Endothelial cell of umbilical vein (primary cell): ENCODE data around the gene AQP9.

ENCODE experiments used
- EZH2 ChIP-seq: IDR thresholded peaks from 2 replicates; pipeline ENCODE4 v1.6.1; 2012; ENCODE audit warnings: borderline replicate concordance, low read depth, mild to moderate bottlenecking, moderate library complexity, low read length, inconsistent platforms; ENCODE audit not compliant: severe bottlenecking
- FOS ChIP-seq: IDR thresholded peaks from 2 replicates; pipeline ENCODE4 v1.6.1; 2011; ENCODE audit warnings: mild to moderate bottlenecking, low read length, moderate library complexity, borderline replicate concordance; ENCODE audit not compliant: insufficient read depth
- JUN ChIP-seq: IDR thresholded peaks from 2 replicates; pipeline ENCODE4 v1.6.1; 2011; ENCODE audit warnings: borderline replicate concordance, low read depth; ENCODE audit not compliant: insufficient read length, insufficient read depth
- MYC ChIP-seq: IDR thresholded peaks from one replicate; pipeline ENCODE4 v1.6.1; 2011; ENCODE audit warnings: mild to moderate bottlenecking, low read depth, low read length
- POLR2A ChIP-seq: IDR thresholded peaks from 2 replicates; pipeline ENCODE4 v1.6.1; 2012; ENCODE audit warnings: low read depth, mild to moderate bottlenecking, control low read depth, low read length
- POLR2AphosphoS5 ChIP-seq: IDR thresholded peaks from 2 replicates; pipeline ENCODE4 v1.6.1; 2012; ENCODE audit warnings: low read depth, mild to moderate bottlenecking, control low read depth, low read length, moderate library complexity; ENCODE audit not compliant: insufficient read depth
- TF ChIP-seq, protein P1 (sequence below), 2 donors: IDR thresholded peaks; 1 replicate in 1 of 2; 2 replicates in 1 of 2; pipeline ENCODE4 v1.5.1; 2011; ENCODE audit warnings: low read length in 2 of 2, mild to moderate bottlenecking in 2 of 2, moderate library complexity in 2 of 2, control low read depth in 1 of 2, inconsistent platforms in 1 of 2, low read depth in 1 of 2; ENCODE audit not compliant: insufficient read depth in 1 of 2; ENCODE audit errors: extremely low read depth in 1 of 2
- TF ChIP-seq, protein P2 (sequence below): IDR thresholded peaks from 2 replicates; pipeline ENCODE4 v1.6.1; 2011; ENCODE audit not compliant: insufficient read depth, insufficient read length

DNA sequence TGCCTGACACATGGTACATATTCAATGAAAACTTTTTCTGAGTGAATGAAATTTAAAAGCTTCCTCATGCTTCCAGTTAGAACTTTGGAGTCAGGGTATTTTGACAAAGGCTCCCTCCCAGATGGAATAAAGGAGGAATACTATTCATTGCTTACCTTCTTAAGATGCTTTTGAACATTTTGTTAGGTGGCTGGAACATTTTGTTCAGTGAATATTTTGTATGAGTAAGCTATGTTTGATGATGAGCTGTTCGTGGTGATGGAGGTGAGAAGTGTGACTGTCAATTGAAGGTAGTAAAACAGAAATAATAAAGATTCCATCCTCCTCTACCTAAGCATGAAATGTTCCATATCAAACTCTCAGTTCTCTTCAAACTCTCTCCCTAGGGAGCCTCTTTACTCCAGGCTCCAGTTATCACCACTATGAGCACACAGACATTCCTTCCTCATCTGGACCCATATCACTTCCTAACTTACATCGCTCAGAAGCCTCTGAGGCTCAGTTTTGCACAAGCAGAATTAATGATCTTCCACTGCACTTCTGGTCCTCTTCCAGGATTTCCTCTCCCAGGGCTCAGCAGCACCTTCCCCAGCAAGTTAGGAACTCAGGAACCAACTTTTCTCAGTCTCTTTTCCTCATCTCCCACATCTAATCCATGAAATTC, 2.5 kb upstream of the AQP9 start:
- TF ChIP-seq POLR2A = no peak
- no peak for TF ChIP-seq MYC
- TF ChIP-seq, protein P1, sequence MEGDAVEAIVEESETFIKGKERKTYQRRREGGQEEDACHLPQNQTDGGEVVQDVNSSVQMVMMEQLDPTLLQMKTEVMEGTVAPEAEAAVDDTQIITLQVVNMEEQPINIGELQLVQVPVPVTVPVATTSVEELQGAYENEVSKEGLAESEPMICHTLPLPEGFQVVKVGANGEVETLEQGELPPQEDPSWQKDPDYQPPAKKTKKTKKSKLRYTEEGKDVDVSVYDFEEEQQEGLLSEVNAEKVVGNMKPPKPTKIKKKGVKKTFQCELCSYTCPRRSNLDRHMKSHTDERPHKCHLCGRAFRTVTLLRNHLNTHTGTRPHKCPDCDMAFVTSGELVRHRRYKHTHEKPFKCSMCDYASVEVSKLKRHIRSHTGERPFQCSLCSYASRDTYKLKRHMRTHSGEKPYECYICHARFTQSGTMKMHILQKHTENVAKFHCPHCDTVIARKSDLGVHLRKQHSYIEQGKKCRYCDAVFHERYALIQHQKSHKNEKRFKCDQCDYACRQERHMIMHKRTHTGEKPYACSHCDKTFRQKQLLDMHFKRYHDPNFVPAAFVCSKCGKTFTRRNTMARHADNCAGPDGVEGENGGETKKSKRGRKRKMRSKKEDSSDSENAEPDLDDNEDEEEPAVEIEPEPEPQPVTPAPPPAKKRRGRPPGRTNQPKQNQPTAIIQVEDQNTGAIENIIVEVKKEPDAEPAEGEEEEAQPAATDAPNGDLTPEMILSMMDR (IDR thresholded peaks at IDR 0.05; ENCODE audit: extremely low read depth in 1 of 2, insufficient read depth in 1 of 2, low read depth in 1 of 2, low read length in 2 of 2) = no peak
- no peak for TF ChIP-seq EZH2
- no peak for TF ChIP-seq POLR2AphosphoS5
- no peak for TF ChIP-seq FOS
- TF ChIP-seq, protein P2, sequence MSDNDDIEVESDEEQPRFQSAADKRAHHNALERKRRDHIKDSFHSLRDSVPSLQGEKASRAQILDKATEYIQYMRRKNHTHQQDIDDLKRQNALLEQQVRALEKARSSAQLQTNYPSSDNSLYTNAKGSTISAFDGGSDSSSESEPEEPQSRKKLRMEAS = no peak
- TF ChIP-seq JUN = no peak
